Stimulated activated CD4-positive, alpha-beta T cell treated with anti-CD3 and anti-CD28 coated beads, Interleukin-15, amount 100 ng/mL, for 1 hour (primary cell): ENCODE results near the gene OGA.

ENCODE experiments used
- DNase-seq, 2 donors: peaks; one replicate each; pipeline ENCODE4 v3.0.0-alpha.2; 2020; ENCODE audit warnings: low read depth in 1 of 2, low spot score in 1 of 2

The OGA gene

DNA sequence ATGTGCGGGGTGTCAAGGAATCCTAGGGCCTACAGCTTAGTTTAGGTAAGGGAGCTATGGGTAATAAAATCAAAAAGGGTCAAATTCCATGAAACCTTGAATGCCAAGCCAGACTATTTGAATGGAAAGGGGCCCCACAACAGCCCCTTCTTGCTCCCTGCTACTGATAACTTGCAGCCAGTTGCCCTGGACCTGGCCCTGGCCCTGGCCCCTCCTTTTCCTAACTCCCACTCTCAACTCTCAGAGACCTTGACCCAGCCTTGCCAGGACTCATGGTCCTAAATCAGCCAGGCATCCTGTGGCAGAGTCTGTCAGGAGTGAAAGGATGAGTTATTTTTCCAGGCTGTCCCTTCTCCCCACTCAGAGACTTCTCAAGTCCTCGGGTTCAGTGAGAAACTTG lies 19.5 kb upstream of the OGA start:
- no peak for DNase-seq

DNA sequence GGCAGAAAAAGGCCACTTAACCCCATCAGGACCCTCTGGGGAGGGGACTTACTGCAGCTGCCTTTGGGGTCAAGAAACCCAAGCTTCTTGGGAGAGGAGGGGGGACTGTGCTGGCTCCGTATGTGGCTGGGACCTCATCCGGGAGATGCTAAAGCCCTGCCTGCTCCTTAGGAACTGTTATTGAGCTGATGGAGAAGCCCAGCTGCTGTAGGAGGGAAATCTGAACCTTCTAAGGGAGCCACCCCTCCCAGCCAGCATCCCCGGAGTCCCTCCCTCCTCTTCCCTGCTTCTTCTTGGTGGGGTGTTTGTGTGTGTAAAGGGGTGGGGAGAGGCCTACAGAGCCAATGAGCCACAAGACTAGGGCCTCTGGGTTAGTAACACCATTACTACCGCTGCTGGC lies 17.1 kb upstream of the OGA start:
- DNase-seq: no peak

DNA sequence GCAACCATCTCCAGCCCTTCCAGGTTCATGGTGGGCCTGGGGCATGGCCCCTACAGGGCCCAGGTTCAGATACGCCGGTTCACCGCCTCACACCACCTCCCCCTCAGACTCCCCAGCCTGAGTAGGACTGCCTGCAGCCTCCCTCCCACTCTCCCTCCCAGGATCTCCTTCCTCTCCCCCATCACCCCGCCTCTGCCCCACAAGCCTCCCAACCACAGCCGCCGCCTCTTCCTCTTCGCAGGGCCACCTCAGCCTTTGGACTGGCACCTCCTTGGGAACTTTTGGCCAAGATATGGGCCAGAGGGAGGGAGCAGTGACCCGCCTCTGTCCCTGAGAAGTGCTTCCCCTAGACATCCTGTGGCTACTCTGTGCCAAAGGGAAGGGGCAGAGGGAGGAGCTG lies 16.1 kb upstream of the OGA start:
- DNase-seq: no peak

DNA sequence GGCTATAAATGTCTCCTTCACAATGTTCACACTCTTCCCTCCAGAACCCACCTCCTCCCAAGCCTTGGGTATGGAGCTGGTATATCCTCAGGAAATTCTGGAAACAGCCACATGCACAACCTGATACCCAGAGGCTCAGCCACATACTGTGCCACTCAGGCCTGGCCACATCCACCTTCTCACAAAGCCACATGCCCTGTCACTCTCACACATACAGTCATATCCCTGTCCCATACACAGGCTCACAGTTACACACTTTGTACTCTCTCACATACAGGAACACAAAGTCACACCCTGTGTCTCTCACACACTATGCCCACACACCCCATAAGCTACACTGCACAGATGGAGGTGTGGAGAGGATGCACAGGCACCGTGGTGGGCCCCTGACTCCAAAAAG lies 15.2 kb upstream of the OGA start:
- DNase-seq: no peak

DNA sequence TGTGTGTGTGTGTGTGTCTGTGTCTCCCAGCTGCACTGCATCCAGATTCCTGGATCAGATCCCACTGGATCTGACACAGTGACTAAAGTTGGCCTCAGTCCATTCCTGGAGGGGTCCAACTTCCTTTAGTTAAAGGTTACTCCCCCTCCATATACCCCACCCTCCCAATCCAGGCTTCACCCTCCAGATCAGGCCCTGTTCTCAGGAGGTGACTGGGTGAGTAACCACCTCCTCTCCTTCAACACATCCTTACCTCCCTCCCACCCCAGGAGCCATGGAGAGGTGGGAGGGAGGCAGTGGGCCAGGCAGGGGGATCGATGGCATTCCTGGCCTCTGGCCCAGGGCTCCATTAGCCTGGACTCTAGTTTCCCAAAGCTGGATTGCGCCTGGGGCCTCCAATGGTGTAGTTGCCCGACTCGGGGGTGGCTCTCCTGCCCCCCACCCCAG lies 14.1 kb upstream of the OGA start:
- DNase-seq: no peak

DNA sequence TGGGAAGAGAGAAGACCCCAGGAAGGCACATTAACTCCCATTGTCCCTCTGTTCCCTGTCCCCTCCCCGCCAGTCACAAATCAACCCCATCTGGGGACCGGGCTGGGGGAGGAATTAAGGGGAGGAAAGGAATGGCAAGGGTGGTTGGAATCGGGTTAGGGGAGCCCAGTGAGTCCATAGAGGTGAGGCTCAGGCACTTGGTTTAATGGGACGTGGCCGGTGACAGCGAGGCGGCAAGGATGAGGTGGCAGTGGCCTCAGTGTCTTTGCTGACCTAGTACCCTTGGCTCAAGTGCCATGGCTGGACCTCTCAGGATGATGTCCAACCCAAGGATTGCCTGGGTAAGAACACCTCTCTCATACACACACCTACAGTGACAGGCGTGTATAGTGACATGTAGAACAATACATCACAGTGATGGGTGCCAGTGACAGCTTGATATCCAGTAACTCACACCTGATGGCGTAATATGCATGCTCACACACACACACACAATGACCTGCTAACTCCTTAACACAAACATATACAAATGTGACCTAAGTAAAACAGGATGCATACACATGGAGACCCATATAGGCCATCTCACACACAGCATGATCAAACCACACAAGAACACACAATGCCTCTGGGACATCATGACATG lies 13.0 kb upstream of the OGA start:
- DNase-seq: no peak

DNA sequence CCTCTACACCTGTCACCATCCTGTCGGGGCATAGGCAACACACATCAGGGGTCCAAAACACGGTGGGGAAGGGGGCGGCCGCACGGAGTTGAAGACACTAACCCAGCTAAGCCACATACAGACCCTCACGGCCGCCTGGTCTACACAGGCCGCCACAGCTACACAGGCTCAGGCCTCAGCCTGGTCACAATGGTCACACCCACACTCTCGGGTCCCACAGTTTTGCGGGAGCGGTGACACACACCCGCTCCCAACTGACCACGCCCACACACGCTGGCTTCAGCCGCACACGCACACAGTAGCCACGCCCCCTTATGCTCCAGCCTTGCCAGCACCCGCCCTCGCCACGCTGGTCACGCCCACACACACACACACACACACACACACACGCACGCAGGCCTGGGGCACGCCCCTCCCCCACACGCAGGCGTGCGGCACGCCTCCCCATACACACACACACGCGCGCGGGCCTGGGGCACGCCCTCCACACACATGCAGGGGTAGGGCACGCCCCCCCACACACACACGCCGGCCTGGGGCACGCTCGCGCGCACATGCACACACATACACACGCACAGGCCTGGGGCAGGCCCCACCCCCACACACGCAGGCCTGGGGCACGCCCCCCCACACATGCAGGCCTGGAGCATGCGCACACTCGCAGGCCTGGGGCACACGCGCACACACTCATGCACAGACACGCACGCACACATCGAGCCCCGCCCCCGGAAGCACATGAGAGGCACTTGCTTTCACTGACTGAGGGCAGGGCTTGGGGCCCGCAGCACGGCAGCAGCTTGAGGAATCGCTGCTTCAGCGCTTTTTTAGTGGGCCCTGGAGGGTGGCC lies 12.3 kb upstream of the OGA start:
- DNase-seq: peak; percentile 85 to 90

DNA sequence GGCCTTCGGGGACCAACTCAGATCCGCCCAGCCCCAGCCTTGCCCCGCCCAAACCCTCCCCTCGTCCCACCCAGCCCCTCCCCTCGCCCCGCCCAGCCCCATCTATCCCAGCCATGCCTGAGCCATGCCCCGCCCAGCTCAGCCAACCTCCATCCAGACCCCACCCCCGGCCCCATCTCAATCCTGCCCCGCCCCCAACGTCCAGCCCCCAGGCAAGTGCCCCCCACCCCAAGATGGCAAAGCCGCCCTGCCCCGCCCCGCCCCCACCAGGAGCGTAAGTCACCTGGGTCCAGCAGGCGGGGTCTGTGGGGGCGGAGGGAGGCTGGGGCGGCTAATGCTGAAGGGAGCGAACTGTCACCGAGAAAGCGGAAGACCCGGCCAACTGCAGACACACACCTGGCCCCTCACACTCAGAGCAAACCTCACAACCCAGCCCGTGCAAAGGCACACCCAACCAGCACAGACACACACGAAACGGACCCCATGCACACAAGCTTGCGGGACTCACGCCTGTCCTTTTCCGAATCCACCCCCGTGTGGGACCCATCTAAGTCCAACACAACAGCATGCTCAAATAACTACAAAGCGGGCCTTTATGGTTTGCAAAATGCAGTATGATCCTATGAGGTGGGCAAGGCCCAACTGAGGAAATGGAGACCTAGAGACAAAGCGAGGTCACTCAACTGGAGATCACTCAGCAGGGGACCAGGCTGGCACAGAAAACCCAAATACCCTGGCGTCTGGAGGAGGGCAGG lies 11.5 kb upstream of the OGA start:
- DNase-seq: peak in 1 of 2 donors; percentile 42

DNA sequence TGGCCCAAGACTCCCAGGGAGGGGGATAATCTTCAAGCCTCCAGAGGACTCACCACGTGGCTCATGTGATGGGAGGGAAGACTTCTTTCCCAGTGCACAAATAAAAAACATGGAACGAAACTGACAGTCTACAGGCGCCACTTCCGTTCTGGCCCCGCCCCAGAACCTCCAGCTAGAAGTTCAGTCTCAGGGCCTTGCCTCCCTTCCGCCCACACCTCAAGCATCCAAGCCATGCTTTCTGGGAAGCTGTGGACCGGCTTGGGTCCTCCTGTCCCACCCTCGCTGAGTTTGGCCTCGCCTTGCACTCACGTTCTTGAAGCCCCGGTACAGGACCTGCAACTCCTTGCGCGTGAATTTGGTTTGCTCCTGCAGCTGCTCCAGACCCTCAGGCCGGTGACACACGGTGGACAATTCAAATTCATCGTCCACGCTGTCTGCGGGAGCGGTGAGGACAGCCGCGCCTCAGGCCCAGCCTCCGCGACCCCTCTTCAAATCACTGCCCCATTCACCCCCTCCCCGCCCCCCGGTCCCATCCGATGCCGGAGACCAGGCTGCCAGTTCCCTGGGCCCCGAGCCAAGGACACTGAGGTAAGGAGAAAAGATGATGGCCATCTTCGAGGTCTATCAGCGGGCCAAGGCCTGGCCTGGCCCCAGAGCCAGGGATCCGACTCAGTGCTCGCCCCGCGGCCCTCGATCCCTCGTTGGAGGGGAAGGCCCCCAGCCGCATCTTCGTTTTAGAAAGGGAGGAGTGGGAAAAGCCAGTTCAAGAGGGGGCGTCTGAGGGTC lies 10.7 kb upstream of the OGA start:
- DNase-seq: no peak

DNA sequence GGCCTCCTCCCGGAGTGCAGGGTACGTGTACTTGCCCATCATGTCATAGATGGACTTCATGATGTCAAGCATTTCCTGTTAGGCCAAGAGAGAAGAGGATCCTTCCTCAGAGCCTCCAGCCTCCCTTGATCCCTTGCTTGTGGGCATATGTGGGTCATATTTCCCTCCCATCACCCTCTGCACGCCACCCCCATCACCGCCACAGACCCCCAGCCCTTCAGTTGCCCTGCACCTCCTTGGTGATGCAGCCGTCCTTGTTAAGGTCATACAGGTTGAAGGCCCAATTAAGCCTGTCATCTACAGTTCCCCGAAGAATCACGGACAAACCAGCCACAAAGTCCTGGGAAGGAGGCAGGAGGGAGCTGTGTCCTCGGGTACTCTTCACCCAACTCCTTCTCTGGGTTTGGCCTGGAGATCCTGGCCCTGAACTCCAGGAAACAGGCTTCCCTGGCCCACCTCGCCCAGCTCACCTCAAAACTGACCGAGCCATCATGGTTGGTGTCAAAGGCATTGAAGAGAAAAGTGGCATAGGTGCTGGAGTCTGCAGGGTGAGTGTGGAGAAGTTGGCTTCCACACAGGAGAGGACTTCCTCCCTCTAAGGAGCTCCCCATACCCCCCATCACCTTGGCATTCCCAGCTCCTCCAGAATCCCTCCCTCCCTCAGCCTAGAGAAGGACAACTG lies 9.8 kb upstream of the OGA start:
- DNase-seq: no peak

DNA sequence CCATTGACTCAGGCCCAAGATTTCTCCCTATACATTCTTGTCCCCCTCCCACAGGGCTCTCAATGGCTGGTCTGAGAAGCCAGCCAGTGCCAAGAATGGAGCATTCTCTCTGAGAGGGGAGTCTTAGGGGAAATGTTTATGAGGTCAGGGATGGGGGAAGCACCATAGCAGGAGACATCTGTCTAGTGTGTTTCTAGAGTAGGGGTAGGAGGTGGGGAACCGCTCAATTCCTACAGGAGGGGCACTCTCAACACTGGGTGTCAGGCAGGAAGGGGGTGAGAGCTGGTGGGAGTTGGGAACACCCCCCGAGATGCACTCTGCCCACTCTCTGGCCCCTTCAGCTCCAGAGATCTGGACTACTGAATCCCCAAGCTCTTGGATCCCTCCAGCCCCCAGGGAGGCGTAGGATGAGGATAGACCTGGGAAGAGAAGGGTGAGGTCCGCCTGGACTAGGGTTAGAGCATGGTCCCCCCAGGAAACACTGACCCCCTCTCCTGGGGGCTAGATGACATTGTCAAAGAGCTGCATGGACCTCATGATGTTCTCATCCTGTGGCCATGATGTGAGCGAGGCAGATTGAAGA lies 8.7 kb upstream of the OGA start:
- no peak for DNase-seq

DNA sequence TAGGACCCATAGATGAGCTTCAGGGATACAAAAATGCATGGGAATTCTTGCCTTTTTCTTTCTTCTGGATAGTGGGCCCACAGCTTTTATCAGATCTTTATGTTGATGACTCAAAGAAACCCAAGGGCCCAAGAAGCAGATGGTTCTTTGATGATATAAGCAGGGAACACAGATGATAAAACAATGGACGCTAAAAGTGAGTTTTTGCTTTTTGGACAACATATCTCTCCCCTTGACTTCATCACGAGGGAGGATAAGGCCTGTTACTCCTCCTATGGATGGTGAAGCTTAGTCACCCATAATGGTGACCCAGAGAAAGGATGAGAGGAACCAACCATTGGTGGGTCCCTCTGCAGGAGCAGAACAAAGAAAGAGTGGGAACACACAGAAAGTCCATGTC lies 6.5 kb upstream of the OGA start:
- DNase-seq: no peak

DNA sequence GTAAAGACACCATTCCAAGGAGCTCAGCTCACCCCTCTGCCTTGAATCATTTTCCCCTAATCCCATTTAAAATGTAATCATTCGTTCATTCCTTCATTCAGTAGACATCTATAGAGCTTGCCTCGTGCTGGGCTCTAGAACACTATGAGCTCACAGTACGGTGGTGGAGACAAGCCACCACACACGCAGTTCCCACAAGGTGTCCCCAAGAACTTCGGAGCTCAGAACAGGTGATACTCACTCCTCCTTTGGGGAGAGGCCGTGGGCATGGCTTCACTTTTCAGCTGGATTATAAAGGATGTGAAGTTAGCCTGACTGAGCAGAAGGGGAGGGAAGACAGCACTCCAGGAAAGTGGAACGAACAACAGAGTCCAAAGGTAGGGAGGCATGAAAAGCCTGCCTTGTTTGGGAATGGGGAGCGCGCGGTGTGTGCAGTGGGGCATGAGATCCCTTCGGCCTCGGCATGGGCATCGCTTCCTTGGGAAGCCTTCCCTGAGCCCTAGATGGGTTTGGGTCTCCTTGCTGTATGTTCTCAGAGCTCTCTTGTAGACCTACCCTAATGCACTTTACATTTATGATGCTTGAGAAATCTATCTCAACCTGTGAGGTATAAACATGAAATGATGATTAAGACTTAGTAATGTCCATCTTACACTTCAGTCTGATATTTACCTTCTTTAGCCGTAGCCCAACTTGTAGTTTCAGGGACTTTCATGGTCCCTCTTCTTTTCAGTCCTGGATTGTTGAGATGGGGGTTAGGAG lies 809 bp upstream of the OGA start:
- no peak for DNase-seq

DNA sequence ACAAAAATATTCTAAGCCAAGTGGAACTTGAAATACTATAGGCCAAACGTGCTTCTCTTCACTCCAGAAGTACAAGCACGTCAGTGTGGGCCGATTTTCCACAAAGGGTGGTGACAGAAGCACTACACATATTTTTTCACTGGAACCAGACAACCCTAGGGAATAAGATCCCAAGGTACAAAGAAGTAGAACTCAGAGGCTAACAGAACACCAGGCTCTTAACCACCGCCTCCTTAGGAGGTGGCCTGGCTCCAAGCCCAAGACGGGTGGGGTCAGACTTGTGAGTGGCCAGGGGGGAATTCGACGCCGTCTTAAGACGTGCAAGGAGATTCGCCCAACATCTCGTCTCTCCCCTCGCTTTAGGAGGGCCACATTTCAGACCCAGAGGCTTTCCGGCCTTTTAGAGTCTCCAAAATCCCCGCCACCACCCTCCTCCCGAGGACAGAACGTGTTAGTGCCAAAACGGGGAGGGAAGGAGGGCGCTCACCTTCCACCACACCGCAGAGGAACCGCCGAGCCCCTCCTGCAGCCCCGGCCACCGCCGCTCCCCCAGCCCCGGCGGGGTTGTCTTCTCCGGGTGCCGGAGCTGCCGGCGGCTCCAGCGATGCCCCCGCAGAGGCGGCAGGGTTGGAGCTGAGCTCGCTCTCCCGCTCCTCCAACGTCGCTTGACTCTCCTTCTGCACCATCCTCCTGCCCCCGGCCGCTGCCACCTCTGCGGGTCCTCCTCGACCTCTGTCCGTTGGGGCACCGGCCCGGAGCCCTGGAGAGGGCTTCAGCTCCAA lies 716 bp downstream of the OGA start:
- no peak for DNase-seq

DNA sequence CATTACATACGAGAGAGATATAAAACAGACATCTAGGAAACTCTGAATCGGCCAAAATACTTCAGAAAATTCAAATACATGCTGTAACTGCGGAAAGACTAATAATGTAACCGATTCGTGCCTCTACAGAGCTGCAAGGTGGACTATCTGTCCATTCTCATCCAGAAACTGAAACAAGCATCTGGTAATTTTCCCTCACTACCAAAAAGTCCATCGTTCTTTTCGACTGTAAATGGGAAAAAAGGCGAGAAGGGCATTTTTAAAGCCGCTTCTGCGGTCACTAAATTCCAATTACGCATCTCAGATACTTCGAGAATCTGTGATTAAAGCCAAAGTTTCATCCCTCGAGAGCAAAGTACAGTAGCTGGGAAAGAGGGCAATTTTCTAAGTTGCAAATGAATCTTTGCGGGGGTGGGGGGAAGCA lies 1.3 kb downstream of the OGA start:
- DNase-seq: no peak

DNA sequence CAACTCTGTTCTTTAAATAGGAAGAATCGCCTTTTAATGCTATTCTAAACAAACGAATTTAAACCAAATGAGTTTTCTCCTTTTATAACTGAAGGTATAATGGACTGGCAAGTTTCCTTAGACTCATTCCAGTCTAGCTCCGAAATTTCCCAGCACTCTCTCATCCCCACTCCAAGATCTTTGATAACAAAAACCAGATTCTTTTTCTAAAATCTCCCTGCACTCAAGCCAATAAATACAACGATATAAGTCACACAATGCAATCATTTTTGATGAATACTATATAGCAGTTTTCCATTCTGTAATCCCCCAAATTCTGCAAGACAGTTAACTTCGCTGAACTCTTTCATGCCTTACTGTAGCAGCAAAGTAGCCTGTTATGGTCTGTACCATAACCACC lies 1.9 kb downstream of the OGA start:
- no peak for DNase-seq

DNA sequence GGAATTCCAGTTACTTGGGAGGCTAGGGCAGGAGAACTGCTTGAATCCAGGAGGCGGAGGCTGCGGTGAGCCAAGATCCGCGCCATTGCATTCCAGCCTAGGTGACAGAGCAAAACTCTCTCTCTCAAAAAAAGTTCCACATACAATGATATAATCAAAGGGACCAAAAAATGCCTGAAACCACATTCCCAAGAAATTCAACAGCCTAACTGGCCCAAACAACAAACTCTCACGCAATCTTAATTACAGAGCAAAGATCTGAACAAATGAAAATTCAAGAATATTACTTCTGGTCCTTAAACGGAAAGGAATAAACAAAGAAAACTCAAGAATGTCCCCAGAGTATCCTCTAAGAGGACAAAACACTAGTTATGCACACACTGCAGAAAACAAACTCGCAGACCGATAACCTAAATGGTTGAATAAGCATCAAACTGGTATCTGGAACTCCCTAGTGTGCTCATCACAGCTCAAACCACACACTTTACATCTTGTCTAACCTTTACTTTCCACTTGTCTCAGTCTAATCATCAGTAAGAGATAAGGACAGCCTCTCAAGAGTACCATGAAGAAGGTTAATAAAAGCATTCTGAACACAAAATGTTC lies 3.7 kb downstream of the OGA start:
- no peak for DNase-seq

DNA sequence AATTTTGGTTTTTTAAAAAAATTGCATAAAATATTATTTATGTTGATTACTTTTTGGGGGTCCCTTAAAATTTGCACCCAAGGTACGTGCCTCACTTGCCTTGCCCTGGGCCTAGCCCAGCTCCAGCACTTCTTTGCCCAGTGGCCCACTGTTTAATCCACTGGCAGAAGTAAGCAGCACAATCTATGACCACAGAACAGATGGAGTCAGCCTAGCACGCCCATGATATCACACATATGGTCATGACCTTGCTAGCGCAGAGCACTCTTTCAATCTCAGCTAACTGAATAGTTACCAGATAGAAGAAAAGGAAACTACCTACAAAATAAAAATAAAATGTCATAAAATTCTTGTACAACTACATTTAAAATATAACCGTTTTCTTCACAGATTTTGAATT lies 5.6 kb downstream of the OGA start:
- DNase-seq: no peak
